ENCODE data around the gene HLA-B.
A peak's percentile ranks its signal among the peaks of the same experiment; 100 is the strongest.
"Not testable (repeated sequence)": the region's sequence is repeated elsewhere in the genome, so short reads cannot be mapped to it uniquely, and the experiment has no call there.

HLA-B gene

GRCh38 chr6:31400467-31401289 lies 43.7 kb upstream of the HLA-B start:
- peak overlapping the region; percentile 59 for H3K4me3 ChIP-seq (ENCODE audit: low read depth, low read length)
- TF ChIP-seq CTCF (IDR thresholded peaks at IDR 0.05; ENCODE audit: low read depth, low read length, missing control alignments): no peak
- peak; percentile 48 for DNase-seq (ENCODE audit: low read depth)

- peak; percentile 88 for TF ChIP-seq CTCF (IDR thresholded peaks at IDR 0.05; ENCODE audit: low read depth, low read length, missing control alignments)
- peak overlapping the region; percentile 59 for H3K4me3 ChIP-seq (ENCODE audit: low read depth, low read length)
- DNase-seq (ENCODE audit: low read depth): peak; percentile 26
Observed at GRCh38 chr6:31399589-31400466, 42.8 kb upstream of the HLA-B start.

- H3K4me3 ChIP-seq (ENCODE audit: low read depth, low read length): no peak overlapping the region
- no peak for TF ChIP-seq CTCF (IDR thresholded peaks at IDR 0.05; ENCODE audit: low read depth, low read length, missing control alignments)
- DNase-seq (ENCODE audit: low read depth): no peak
Observed at GRCh38 chr6:31397901-31398525, 41.0 kb upstream of the HLA-B start.

GRCh38 chr6:31397153-31397499 lies 40.1 kb upstream of the HLA-B start:
- H3K4me3 ChIP-seq (ENCODE audit: low read depth, low read length): not testable (repeated sequence)

GRCh38 chr6:31396422-31397152 lies 39.6 kb upstream of the HLA-B start:
- no peak overlapping the region for H3K4me3 ChIP-seq (ENCODE audit: low read depth, low read length)
- DNase-seq (ENCODE audit: low read depth): peak; percentile 49
- peak; percentile 82 for TF ChIP-seq CTCF (IDR thresholded peaks at IDR 0.05; ENCODE audit: low read depth, low read length, missing control alignments)

More at GRCh38 chr6:31397153-31397499, 40.1 kb upstream of the HLA-B start:
- DNase-seq (ENCODE audit: low read depth): not testable (repeated sequence)

- TF ChIP-seq CTCF (IDR thresholded peaks at IDR 0.05; ENCODE audit: low read depth, low read length, missing control alignments): no peak
- DNase-seq (ENCODE audit: low read depth): no peak
- H3K4me3 ChIP-seq (ENCODE audit: low read depth, low read length): no peak overlapping the region
Observed at GRCh38 chr6:31395832-31396231, 38.9 kb upstream of the HLA-B start.
